Gastroesophageal sphincter (tissue), 4 donors: Measurements from ENCODE around the gene CCT6A. TPM values are rescaled to one million over a fixed set of nuclear protein-coding genes. Genes with fewer than 3 reads are reported as not detected.
A peak's percentile ranks its signal among the peaks of the same experiment; 100 is the strongest.
"Not testable (repeated sequence)": the region's sequence is repeated elsewhere in the genome, so short reads cannot be mapped to it uniquely, and the experiment has no call there.

Experiments
- ATAC-seq: fragments of 150-250 bp; one replicate; pipeline ENCODE4 v1.9.1; 2016; ENCODE audit warnings: mild to moderate bottlenecking, moderate library complexity
- H3K27ac ChIP-seq, 4 donors: fragments of 200-600 bp; sonication (generic) in 3 of 4; 1 replicate in 3 of 4; 2 replicates in 1 of 4; pipeline ENCODE4 v1.5.1; 2016 to 2019
- H3K27me3 ChIP-seq: fragments of 200-600 bp; sonication (generic); one replicate; pipeline ENCODE4 v1.5.1; 2019
- H3K36me3 ChIP-seq, 2 donors: fragments of 200-600 bp; sonication (generic); one replicate each; pipeline ENCODE4 v1.5.1; 2019; ENCODE audit warnings: control low read depth in 1 of 2
- H3K4me1 ChIP-seq, 3 donors: fragments of 200-600 bp; sonication (generic); 1 replicate in 2 of 3; 2 replicates in 1 of 3; pipeline ENCODE4 v1.5.1; 2016 to 2019; ENCODE audit warnings: control low read depth in 2 of 3
- H3K4me3 ChIP-seq, 2 donors: fragments of 200-600 bp; sonication (generic); one replicate each; pipeline ENCODE4 v1.5.1; 2019; ENCODE audit warnings: mild to moderate bottlenecking in 1 of 2, moderate library complexity in 1 of 2
- H3K9me3 ChIP-seq, 3 donors: fragments of 200-600 bp; sonication (generic); one replicate each; pipeline ENCODE4 v1.5.1; 2017 to 2019; ENCODE audit warnings: control low read depth in 2 of 3
- EP300 ChIP-seq: sonication (generic); formaldehyde crosslinking; IDR thresholded peaks from one replicate; pipeline ENCODE4 v1.6.1; 2017; ENCODE audit warnings: antibody characterized with exemption, mild to moderate bottlenecking
- POLR2A ChIP-seq, 2 donors: fragments of 450-650 bp; IDR thresholded peaks; one replicate each; pipeline ENCODE4 v1.6.1; 2017; ENCODE audit warnings: antibody characterized with exemption in 2 of 2, mild to moderate bottlenecking in 2 of 2, moderate library complexity in 1 of 2
- POLR2AphosphoS5 ChIP-seq: sonication (generic); formaldehyde crosslinking; IDR thresholded peaks from one replicate; pipeline ENCODE4 v1.6.1; 2017; ENCODE audit warnings: antibody characterized with exemption
- WGBS, 2 donors: methylation state at CpG; one replicate each; pipeline ENCODE4 v1.1.5; 2018; ENCODE audit warnings: low coverage in 1 of 2; 5-methylcytosine and 5-hydroxymethylcytosine counted together
- total RNA-seq, 4 donors: library from RNA; depleted of rRNA; stranded (reverse); fragments of >200 nt; gene quantifications; one replicate each; pipeline ENCODE4 v1.1.0, GENCODE V29; 2016
- TF ChIP-seq, protein P1 (sequence below), 4 experiments: fragments of 200-600 bp in 2 of 4; fragments of 450-650 bp in 2 of 4; sonication (generic) in 1 of 4; IDR thresholded peaks; one replicate each; pipeline ENCODE4 v1.5.1; 2017 to 2019; ENCODE audit warnings: antibody characterized with exemption in 4 of 4, mild to moderate bottlenecking in 2 of 4, moderate library complexity in 2 of 4

CCT6A gene
- total RNA-seq, 4 donors from 2014 or later: 88.3 to 138 (median 116) TPM

DNA sequence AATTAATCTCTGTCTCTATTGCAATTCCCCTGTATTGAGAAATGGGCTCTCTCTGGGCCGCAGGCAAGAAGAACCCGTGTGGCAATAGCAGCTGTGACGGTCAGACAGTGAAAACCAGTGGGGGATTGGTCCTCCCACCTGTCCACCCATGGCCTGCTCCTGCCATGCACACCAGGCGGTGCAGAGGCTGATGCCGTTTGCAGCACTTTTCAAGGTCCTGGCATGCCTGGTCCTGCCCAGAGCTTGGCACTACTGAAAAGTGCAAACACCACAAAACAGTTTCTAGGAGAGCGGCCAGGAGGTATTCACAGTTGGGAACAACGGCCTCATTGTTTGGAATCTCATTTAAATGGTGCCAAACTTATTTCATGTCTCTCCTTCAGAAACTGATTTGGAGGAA, 41.9 kb upstream of the CCT6A start:
- ATAC-seq: peak; percentile 79
- H3K9me3 ChIP-seq: no peaks in the 10 kb centered on the region
- H3K27ac ChIP-seq: peak overlapping the region in 3 of 4 donors; percentile 17 to 64 (median 53)
- no peaks in the 10 kb centered on the region for H3K27me3 ChIP-seq
- 32 to 46% methylated on average over 2 to 7 of the region's 7 CpGs for WGBS, 2 donors
- H3K4me3 ChIP-seq: no peak overlapping the region
- H3K36me3 ChIP-seq: peaks cover 0 to 23% of the 10 kb centered on the region in 2 donors
- H3K4me1 ChIP-seq: peaks cover 0 to 24% (median 7%) of the 10 kb centered on the region in 3 donors
- TF ChIP-seq, protein P1, sequence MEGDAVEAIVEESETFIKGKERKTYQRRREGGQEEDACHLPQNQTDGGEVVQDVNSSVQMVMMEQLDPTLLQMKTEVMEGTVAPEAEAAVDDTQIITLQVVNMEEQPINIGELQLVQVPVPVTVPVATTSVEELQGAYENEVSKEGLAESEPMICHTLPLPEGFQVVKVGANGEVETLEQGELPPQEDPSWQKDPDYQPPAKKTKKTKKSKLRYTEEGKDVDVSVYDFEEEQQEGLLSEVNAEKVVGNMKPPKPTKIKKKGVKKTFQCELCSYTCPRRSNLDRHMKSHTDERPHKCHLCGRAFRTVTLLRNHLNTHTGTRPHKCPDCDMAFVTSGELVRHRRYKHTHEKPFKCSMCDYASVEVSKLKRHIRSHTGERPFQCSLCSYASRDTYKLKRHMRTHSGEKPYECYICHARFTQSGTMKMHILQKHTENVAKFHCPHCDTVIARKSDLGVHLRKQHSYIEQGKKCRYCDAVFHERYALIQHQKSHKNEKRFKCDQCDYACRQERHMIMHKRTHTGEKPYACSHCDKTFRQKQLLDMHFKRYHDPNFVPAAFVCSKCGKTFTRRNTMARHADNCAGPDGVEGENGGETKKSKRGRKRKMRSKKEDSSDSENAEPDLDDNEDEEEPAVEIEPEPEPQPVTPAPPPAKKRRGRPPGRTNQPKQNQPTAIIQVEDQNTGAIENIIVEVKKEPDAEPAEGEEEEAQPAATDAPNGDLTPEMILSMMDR (IDR thresholded peaks at IDR 0.05): no peak
- TF ChIP-seq EP300: no peak
- TF ChIP-seq POLR2A (IDR thresholded peaks at IDR 0.05): no peak
- peak; percentile 26 for TF ChIP-seq POLR2AphosphoS5

DNA sequence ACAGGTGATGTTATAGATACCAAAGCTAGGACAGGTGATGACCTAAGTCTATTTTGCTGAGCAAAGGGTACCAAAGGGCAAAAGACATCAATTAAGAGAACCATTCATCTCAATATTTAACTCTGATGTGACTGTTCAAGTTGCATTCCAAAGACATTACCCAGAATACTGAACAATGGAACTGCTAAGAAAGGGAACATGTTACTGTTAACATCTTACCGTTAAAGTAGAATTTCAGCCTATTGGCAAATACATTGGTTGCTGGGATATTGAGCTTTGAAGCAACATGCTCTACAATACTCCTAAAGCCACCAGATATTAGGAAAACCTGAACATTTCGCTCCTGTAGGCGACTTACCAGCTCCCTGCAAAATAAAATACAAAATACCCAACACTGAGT, 34.5 kb upstream of the CCT6A start:
- H3K36me3 ChIP-seq: peaks cover 0 to 64% of the 10 kb centered on the region in 2 donors
- not testable (repeated sequence) for ATAC-seq, H3K27ac ChIP-seq, H3K4me1 ChIP-seq, H3K9me3 ChIP-seq, H3K27me3 ChIP-seq, H3K4me3 ChIP-seq
- WGBS, 2 donors: 93% methylated on average over 3 of the region's 3 CpGs

DNA sequence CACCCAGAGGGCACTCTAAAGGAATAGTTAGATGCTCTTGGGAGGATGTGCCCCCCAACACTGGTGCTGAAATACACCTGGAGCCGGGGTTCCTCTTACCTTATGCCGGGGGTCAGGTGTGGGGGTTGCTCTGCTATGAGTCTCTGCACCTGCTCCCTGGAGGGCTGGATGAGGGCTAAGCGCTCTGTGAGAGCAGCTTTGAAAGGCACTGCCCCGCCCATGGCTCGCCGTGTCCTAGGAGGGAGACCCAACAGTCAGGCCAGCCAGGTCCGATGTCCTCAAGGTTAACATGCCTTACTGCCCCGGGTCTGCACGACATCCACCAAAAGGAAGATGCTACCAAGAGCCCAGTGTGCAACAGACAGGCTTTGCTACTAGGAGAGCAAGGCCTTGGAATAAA, 32.1 kb upstream of the CCT6A start:
- Histone ChIP-seq H3K4me3 (no peak overlapping the region), H3K27me3 (no peaks in the 10 kb centered on the region), H3K36me3 (peaks cover 0 to 47% of the 10 kb centered on the region in 2 donors), H3K4me1 (no peaks in the 10 kb centered on the region), H3K9me3 (no peaks in the 10 kb centered on the region), H3K27ac (no peak overlapping the region)
- no peak for TF ChIP-seq POLR2AphosphoS5
- TF ChIP-seq POLR2A (IDR thresholded peaks at IDR 0.05): no peak
- TF ChIP-seq, protein P1 (IDR thresholded peaks at IDR 0.05): no peak
- no peak for TF ChIP-seq EP300
- 56 to 90% methylated on average over 3 to 9 of the region's 9 CpGs for WGBS, 2 donors
- peak; percentile 25 for ATAC-seq

DNA sequence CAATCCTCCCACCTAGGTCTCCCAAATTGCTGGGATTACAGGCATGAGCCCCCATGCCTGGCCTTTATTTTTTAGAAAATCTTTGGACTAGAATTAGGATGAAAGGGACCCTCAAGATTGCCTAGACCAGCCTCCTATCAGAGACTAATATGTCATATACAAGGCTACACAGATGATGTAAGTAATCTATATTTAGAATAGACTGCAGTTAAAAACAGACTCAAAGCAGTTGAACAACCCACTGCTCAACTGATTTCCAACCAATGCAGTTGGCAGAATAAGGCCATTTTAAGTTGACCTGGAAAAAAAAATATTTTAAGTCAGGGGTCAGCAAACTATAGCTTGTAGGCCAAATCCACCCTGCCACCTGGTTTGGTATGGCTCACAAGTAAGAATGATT, 28.1 kb upstream of the CCT6A start:
- H3K27ac ChIP-seq: no peak overlapping the region
- no peaks in the 10 kb centered on the region for H3K27me3 ChIP-seq
- H3K36me3 ChIP-seq: peaks cover 0 to 29% of the 10 kb centered on the region in 2 donors
- H3K9me3 ChIP-seq: no peaks in the 10 kb centered on the region
- H3K4me1 ChIP-seq: no peaks in the 10 kb centered on the region
- no peak overlapping the region for H3K4me3 ChIP-seq
- no peak for ATAC-seq
- TF ChIP-seq, protein P1 (IDR thresholded peaks at IDR 0.05): no peak
- no peak for TF ChIP-seq POLR2A (IDR thresholded peaks at IDR 0.05)
- no peak for TF ChIP-seq POLR2AphosphoS5
- TF ChIP-seq EP300: no peak

DNA sequence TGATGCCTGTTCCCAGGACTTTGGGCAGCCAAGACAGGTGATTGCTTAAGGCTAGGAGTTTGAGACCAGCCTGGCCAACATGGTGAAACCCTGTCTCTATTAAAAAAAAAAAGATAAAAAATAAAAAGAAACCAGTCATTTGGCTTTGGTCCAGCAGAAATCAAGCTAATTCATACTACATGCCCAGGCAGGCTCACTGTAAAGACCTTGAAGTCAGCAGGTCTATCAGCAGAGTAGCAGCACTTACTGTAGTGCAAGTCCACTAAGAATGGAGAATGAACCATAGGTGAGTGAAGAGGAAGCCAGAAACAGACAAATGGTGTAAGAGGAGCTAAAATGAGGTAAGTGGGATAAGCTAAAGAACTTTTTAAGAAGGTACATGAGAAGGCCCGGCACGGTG, 25.0 kb upstream of the CCT6A start:
- no peak for ATAC-seq
- Histone ChIP-seq H3K9me3 (no peaks in the 10 kb centered on the region), H3K27me3 (no peaks in the 10 kb centered on the region), H3K36me3 (peaks cover 0 to 17% of the 10 kb centered on the region in 2 donors), H3K4me1 (no peaks in the 10 kb centered on the region), H3K4me3 (no peak overlapping the region), H3K27ac (no peak overlapping the region)
- TF ChIP-seq, protein P1 (IDR thresholded peaks at IDR 0.05): no peak
- TF ChIP-seq POLR2A (IDR thresholded peaks at IDR 0.05) (no peak), EP300 (no peak), POLR2AphosphoS5 (no peak)
- WGBS, 2 donors: 37 to 100% methylated on average over 2 of the region's 2 CpGs
